OCI-LY3 (cell line): Measurements from ENCODE around the gene ADAMTS10.

Source experiments
- H2AFZ ChIP-seq: fragments of 200-600, 300-600 bp; shearing (Covaris generic); 2 replicates; pipeline ENCODE4 v1.6.0; 2014; ENCODE audit warnings: antibody characterized with exemption, low read depth, low read length
- H3K27ac ChIP-seq: fragments of 200-600, 300-600 bp; sonication (generic); 2 replicates; pipeline ENCODE4 v1.5.1; 2014; ENCODE audit warnings: mild to moderate bottlenecking, low read length, moderate library complexity, mixed read lengths
- H3K27me3 ChIP-seq: fragments of 200-600, 300-600 bp; sonication (generic); 2 replicates; pipeline ENCODE4 v1.6.1; 2014; ENCODE audit warnings: low read depth, low read length, mixed read lengths
- H3K36me3 ChIP-seq: fragments of 200-600, 300-600 bp; sonication (generic); replicated peaks from 2 replicates; pipeline ENCODE3; 2014; ENCODE audit warnings: low read depth, low read length, mixed read lengths
- H3K4me1 ChIP-seq: fragments of 300-600, 200-600 bp; sonication (generic); 2 replicates; pipeline ENCODE4 v1.6.1; 2014; ENCODE audit warnings: low read length, mixed read lengths
- H3K4me2 ChIP-seq: fragments of 200-600, 300-600 bp; sonication (generic); 2 replicates; pipeline ENCODE4 v1.6.1; 2014; ENCODE audit warnings: low read length, mixed read lengths
- H3K4me3 ChIP-seq: fragments of 300-600, 200-600 bp; sonication (generic); 2 replicates; pipeline ENCODE4 v1.5.1; 2014; ENCODE audit warnings: antibody characterized with exemption, mild to moderate bottlenecking, low read length, moderate library complexity
- H3K79me2 ChIP-seq: fragments of 300-600, 200-600 bp; shearing (Covaris generic); 2 replicates; pipeline ENCODE4 v1.6.1; 2014; ENCODE audit warnings: mild to moderate bottlenecking, low read length, mixed read lengths
- H3K9ac ChIP-seq: fragments of 300-600, 200-600 bp; shearing (Covaris generic); 2 replicates; pipeline ENCODE4 v1.6.0; 2014; ENCODE audit warnings: mild to moderate bottlenecking, low read length, moderate library complexity
- H3K9me3 ChIP-seq: fragments of 200-600, 300-600 bp; shearing (Covaris generic); 2 replicates; pipeline ENCODE4 v1.6.1; 2014; ENCODE audit warnings: low read length, mixed read lengths; ENCODE audit not compliant: insufficient read depth
- H4K20me1 ChIP-seq: fragments of 200-600, 300-600 bp; sonication (generic); 2 replicates; pipeline ENCODE4 v1.6.1; 2016; ENCODE audit warnings: low read length, mixed read lengths; ENCODE audit not compliant: insufficient read depth
- EZH2phosphoT487 ChIP-seq: fragments of 200-600 bp; shearing (Covaris generic); IDR thresholded peaks from 2 replicates; pipeline ENCODE4 v1.6.1; 2018; ENCODE audit warnings: antibody characterized with exemption, mixed run types, low read depth
- TF ChIP-seq, protein P1 (sequence below): fragments of 200-600, 300-600 bp; sonication (generic); IDR thresholded peaks from 2 replicates; pipeline ENCODE4 v1.5.1; 2014; ENCODE audit warnings: antibody characterized with exemption, low read length, low read depth

Gene ADAMTS10

DNA sequence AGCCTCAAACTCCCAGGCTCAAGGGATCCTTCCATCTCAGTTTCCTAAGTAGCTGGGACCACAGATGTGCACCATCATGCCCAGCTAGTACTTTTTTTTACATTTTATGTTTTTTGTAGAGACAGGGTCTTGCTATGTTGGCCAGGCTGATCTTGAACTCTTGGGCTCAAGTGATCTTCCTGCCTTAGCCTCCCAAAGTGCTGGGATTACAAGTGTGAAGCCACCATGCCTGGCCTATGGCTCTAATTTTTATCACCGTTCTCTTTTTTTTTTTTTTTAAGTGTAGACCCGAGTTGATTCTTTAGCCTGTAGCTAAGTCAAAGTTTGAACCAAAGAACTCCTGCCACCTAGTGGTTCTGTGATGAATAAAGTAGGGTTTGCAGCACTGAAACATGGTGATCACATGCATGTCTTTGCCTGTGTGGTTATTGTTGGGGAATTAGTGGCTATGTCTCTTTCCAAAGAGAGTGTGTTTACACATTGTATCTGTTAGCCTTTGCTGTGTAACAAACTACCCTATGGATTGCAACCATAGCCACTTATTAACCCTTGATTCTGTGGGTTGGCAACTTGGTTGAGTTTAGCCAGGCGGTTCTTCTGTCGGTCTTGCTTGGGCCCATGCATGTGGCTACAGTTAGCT, 31.5 kb upstream of the ADAMTS10 start:
- TF ChIP-seq EZH2phosphoT487, result no peak
- TF ChIP-seq, protein P1, sequence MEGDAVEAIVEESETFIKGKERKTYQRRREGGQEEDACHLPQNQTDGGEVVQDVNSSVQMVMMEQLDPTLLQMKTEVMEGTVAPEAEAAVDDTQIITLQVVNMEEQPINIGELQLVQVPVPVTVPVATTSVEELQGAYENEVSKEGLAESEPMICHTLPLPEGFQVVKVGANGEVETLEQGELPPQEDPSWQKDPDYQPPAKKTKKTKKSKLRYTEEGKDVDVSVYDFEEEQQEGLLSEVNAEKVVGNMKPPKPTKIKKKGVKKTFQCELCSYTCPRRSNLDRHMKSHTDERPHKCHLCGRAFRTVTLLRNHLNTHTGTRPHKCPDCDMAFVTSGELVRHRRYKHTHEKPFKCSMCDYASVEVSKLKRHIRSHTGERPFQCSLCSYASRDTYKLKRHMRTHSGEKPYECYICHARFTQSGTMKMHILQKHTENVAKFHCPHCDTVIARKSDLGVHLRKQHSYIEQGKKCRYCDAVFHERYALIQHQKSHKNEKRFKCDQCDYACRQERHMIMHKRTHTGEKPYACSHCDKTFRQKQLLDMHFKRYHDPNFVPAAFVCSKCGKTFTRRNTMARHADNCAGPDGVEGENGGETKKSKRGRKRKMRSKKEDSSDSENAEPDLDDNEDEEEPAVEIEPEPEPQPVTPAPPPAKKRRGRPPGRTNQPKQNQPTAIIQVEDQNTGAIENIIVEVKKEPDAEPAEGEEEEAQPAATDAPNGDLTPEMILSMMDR, result peak; percentile 48
- no peaks in the 10 kb centered on the region for H4K20me1 ChIP-seq
- H3K9me3 ChIP-seq, result 0 out of 2 replicates have a peak, but pooled peaks cover 2% of the 10 kb centered on the region
- no peak overlapping the region for H3K4me3 ChIP-seq
- no peak overlapping the region for H3K27ac ChIP-seq
- H3K9ac ChIP-seq, result no peak overlapping the region
- no peak overlapping the region for H2AFZ ChIP-seq
- H3K79me2 ChIP-seq, result no peaks in the 10 kb centered on the region
- no peaks in the 10 kb centered on the region for H3K4me1 ChIP-seq
- no peaks in the 10 kb centered on the region for H3K27me3 ChIP-seq
- no peak overlapping the region for H3K4me2 ChIP-seq
- H3K36me3 ChIP-seq, result no peaks in the 10 kb centered on the region

DNA sequence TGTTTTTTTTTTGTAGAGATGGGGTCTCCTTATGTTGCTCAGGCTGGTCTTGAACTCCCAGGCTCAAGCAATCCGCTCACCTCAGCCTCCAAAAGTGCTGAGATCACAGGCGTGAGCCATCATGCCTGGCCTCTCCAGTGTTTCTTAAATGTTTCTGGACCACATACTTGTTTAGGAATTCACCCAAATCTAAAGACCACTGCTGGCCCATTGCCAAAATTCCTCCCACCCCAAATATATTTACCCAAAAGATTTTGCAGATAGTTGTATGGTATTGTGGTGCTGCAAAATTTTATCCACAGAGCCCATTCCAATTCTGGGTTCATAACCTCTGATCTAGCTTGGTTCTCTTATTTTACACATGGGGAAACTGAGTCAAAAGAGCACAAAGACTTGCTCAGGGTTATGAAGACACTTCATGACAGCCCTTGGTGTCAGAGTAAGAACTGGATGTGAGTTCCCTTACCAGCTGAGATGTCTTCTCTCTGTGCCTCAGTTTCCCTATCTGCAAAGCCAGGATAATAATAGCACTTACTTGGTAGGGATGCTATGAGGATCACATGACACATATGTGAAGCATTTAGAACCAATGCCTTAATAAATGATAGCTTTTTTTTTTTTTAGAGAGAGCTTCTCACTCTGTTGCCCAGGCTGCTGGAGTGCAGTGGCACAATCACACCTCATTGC, 30.8 kb upstream of the ADAMTS10 start:
- no peak overlapping the region for H3K4me3 ChIP-seq
- H3K9me3 ChIP-seq, result 0 out of 2 replicates have a peak, but pooled peaks cover 2% of the 10 kb centered on the region
- no peak overlapping the region for H3K9ac ChIP-seq
- H3K27ac ChIP-seq, result no peak overlapping the region
- no peak overlapping the region for H2AFZ ChIP-seq
- H3K79me2 ChIP-seq, result no peaks in the 10 kb centered on the region
- H3K4me1 ChIP-seq, result no peaks in the 10 kb centered on the region
- no peaks in the 10 kb centered on the region for H3K36me3 ChIP-seq
- TF ChIP-seq, protein P1, result no peak
- no peak for TF ChIP-seq EZH2phosphoT487
- no peaks in the 10 kb centered on the region for H3K27me3 ChIP-seq
- no peak overlapping the region for H3K4me2 ChIP-seq
- H4K20me1 ChIP-seq, result no peaks in the 10 kb centered on the region

DNA sequence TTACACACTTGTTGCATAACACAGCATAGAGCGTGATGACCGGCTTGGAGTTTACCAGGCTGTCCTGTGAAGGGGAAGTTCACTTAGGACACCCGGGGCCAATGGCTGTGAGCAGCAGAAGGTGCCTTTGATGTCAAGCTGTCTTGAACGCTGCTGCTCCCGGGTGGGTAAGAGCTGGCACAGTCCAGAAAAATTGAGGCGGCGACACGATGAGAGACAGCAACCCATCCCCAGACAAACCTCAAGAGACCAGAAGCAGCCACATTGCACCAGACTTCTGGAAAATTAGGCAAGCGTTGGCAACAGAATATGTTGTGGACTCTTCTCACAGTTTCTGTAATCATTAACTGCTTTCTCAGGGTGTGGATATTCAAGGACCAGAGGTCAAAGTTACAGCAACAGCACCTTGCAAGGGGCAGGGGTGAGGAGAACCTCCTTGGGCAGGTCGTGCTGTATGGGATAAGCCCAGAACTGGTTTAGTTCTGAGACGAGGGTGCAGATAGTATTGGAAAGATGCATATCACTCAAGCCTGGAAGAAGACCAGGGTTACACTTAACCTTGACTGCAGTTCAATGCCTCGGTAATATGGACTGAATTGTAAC, 30.0 kb upstream of the ADAMTS10 start:
- H3K36me3 ChIP-seq, result no peaks in the 10 kb centered on the region
- H3K9ac ChIP-seq, result no peak overlapping the region
- no peaks in the 10 kb centered on the region for H3K27me3 ChIP-seq
- no peak overlapping the region for H3K27ac ChIP-seq
- no peaks in the 10 kb centered on the region for H3K4me1 ChIP-seq
- H3K79me2 ChIP-seq, result no peaks in the 10 kb centered on the region
- H3K4me2 ChIP-seq, result no peak overlapping the region
- TF ChIP-seq, protein P1, result no peak
- no peak for TF ChIP-seq EZH2phosphoT487
- 0 out of 2 replicates have a peak, but pooled peaks cover 2% of the 10 kb centered on the region for H3K9me3 ChIP-seq
- no peak overlapping the region for H2AFZ ChIP-seq
- no peaks in the 10 kb centered on the region for H4K20me1 ChIP-seq
- H3K4me3 ChIP-seq, result no peak overlapping the region

GRCh38 chr19:8639821-8640401, 29.4 kb upstream of the ADAMTS10 start:
- no peak overlapping the region for H3K9ac ChIP-seq
- H3K36me3 ChIP-seq, result no peaks in the 10 kb centered on the region
- H3K4me1 ChIP-seq, result no peaks in the 10 kb centered on the region
- H3K4me2 ChIP-seq, result no peak overlapping the region
- H3K79me2 ChIP-seq, result no peaks in the 10 kb centered on the region
- H3K9me3 ChIP-seq, result 0 out of 2 replicates have a peak, but pooled peaks cover 2% of the 10 kb centered on the region
- no peaks in the 10 kb centered on the region for H4K20me1 ChIP-seq
- no peak overlapping the region for H3K4me3 ChIP-seq
- no peak overlapping the region for H2AFZ ChIP-seq
- H3K27me3 ChIP-seq, result no peaks in the 10 kb centered on the region
- H3K27ac ChIP-seq, result no peak overlapping the region
- TF ChIP-seq EZH2phosphoT487, result no peak
- TF ChIP-seq, protein P1, result no peak
